ENCODE data around the gene UGT1A7.
"Not testable (repeated sequence)": the region's sequence is repeated elsewhere in the genome, so short reads cannot be mapped to it uniquely, and the experiment has no call there.

The UGT1A7 gene

GRCh38 chr2:233728723-233729301, 47.1 kb downstream of the UGT1A7 start, which contains the start of gene UGT1A3:
TSS of gene UGT1A3 (plus strand) at chr2:233729042. CDS start at chr2:233729127, 85 bp downstream.
- TF ChIP-seq, protein P1, sequence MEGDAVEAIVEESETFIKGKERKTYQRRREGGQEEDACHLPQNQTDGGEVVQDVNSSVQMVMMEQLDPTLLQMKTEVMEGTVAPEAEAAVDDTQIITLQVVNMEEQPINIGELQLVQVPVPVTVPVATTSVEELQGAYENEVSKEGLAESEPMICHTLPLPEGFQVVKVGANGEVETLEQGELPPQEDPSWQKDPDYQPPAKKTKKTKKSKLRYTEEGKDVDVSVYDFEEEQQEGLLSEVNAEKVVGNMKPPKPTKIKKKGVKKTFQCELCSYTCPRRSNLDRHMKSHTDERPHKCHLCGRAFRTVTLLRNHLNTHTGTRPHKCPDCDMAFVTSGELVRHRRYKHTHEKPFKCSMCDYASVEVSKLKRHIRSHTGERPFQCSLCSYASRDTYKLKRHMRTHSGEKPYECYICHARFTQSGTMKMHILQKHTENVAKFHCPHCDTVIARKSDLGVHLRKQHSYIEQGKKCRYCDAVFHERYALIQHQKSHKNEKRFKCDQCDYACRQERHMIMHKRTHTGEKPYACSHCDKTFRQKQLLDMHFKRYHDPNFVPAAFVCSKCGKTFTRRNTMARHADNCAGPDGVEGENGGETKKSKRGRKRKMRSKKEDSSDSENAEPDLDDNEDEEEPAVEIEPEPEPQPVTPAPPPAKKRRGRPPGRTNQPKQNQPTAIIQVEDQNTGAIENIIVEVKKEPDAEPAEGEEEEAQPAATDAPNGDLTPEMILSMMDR (conservative IDR thresholded peaks at IDR 0.05): no peak
- H3K27ac ChIP-seq: no peak within 1 kb of the TSS

- H3K27ac ChIP-seq: peak overlapping the region; percentile 22; the same call in 1 of the 2 replicates
Measured at GRCh38 chr2:233736868-233737653, 55.4 kb downstream of the UGT1A7 start.

- TF ChIP-seq, protein P1 (conservative IDR thresholded peaks at IDR 0.05): no peak
Measured at GRCh38 chr2:233740870-233741269, 59.2 kb downstream of the UGT1A7 start.

GRCh38 chr2:233743464-233744259, 62.0 kb downstream of the UGT1A7 start:
- TF ChIP-seq, protein P1 (conservative IDR thresholded peaks at IDR 0.05): no peak
- no peak overlapping the region for H3K27ac ChIP-seq

More at GRCh38 chr2:233740870-233741269, 59.2 kb downstream of the UGT1A7 start:
- no peak overlapping the region for H3K27ac ChIP-seq

GRCh38 chr2:233745073-233745755, 63.5 kb downstream of the UGT1A7 start:
- no peak overlapping the region for H3K27ac ChIP-seq
- TF ChIP-seq, protein P1 (conservative IDR thresholded peaks at IDR 0.05): no peak

- H3K27ac ChIP-seq: not testable (repeated sequence)
Measured at GRCh38 chr2:233745838-233746237, 64.1 kb downstream of the UGT1A7 start.

GRCh38 chr2:233746475-233747282, 65.0 kb downstream of the UGT1A7 start:
- TF ChIP-seq, protein P1 (conservative IDR thresholded peaks at IDR 0.05): no peak
- no peak overlapping the region for H3K27ac ChIP-seq

All from VCaP (cell line).